DMS53 (cell line): Measurements from ENCODE around the gene GLCCI1.

Source experiments
- DNase-seq: peaks from one replicate; lab custom pipeline; 2025; lab: John Stamatoyannopoulos, UW

The GLCCI1 gene

GRCh38 chr7:7968544-7969305 lies at the start of gene GLCCI1:
TSS of gene GLCCI1 (plus strand) at chr7:7968796. CDS start at chr7:7969351, 555 bp downstream.
- peak; percentile 99 for DNase-seq

GRCh38 chr7:7919449-7919945 lies 49.1 kb upstream of the GLCCI1 start:
- DNase-seq = peak; percentile 36

GRCh38 chr7:7920056-7920455 lies 48.5 kb upstream of the GLCCI1 start:
- peak; percentile 71 for DNase-seq

GRCh38 chr7:7920481-7920880 lies 48.1 kb upstream of the GLCCI1 start:
- DNase-seq = peak; percentile 89

GRCh38 chr7:7921830-7922229 lies 46.8 kb upstream of the GLCCI1 start:
- peak; percentile 73 for DNase-seq

GRCh38 chr7:7922684-7923385 lies 45.8 kb upstream of the GLCCI1 start:
- peak; percentile 81 for DNase-seq

GRCh38 chr7:7923818-7924217 lies 44.8 kb upstream of the GLCCI1 start:
- DNase-seq = peak; percentile 22

- no peak for DNase-seq
Observed at GRCh38 chr7:7924303-7924702, 44.3 kb upstream of the GLCCI1 start.

GRCh38 chr7:7931626-7932025 lies 37.0 kb upstream of the GLCCI1 start:
- DNase-seq = no peak

- DNase-seq = no peak
Observed at GRCh38 chr7:7932553-7932952, 36.0 kb upstream of the GLCCI1 start.

GRCh38 chr7:7933915-7934526 lies 34.6 kb upstream of the GLCCI1 start:
- DNase-seq = no peak

GRCh38 chr7:7934945-7935344 lies 33.7 kb upstream of the GLCCI1 start:
- no peak for DNase-seq

- DNase-seq = no peak
Observed at GRCh38 chr7:7938471-7938870, 30.1 kb upstream of the GLCCI1 start.

GRCh38 chr7:7943951-7944350 lies 24.6 kb upstream of the GLCCI1 start:
- DNase-seq = no peak

GRCh38 chr7:7944619-7945282 lies 23.8 kb upstream of the GLCCI1 start:
- no peak for DNase-seq

GRCh38 chr7:7946486-7946885 lies 22.1 kb upstream of the GLCCI1 start:
- DNase-seq = no peak

- DNase-seq = no peak
Observed at GRCh38 chr7:7948232-7948631, 20.4 kb upstream of the GLCCI1 start.

- no peak for DNase-seq
Observed at GRCh38 chr7:7953806-7954205, 14.8 kb upstream of the GLCCI1 start.

- peak; percentile 37 for DNase-seq
Observed at GRCh38 chr7:7956531-7957128, 12.0 kb upstream of the GLCCI1 start.

- DNase-seq = no peak
Observed at GRCh38 chr7:7957513-7957912, 11.1 kb upstream of the GLCCI1 start.

GRCh38 chr7:7959979-7960670 lies 8.5 kb upstream of the GLCCI1 start:
- no peak for DNase-seq
